ENCODE measurements around the gene PDGFB. TPM values are rescaled to one million over a fixed set of nuclear protein-coding genes. Genes with fewer than 3 reads are reported as not detected.

PDGFB gene
- total RNA-seq, 1 experiment from 2014 or later = 13.1 TPM

- TF ChIP-seq REST (IDR thresholded peaks at IDR 0.05; ENCODE audit: low read depth) (no peak), ZBTB33 (IDR thresholded peaks at IDR 0.05; ENCODE audit: extremely low read depth, insufficient replicate concordance, low read length) (no peak)
These were observed 10.1 kb upstream of the PDGFB start (continued) for GRCh38 chr22:39254789-39255298.

DNA sequence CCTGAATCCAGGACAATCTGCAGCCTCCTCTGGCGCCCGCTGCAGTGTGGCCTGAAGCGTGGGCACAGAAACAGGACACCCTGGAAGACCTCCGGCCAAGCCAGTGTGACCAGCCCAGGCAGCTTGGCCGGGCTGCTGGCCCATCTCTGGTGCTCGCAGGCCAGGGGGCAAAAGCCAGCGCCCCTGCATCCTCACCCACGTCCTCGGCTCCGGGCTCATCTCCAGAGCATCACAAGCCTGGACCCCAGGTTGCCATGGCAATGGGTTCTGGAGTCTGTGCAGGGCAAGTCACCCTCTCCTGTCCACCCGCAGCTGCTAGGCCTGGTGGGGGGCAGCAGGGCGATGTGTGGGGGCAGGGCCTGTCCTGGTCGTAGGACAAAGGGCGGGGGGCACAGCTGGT lies 9.3 kb upstream of the PDGFB start:
- peaks cover 35 to 55% of the 10 kb centered on the region in 2 experiments for H3K4me1 ChIP-seq (ENCODE audit: control insufficient read depth in 1 of 2, insufficient read depth in 2 of 2, low read length in 2 of 2)
- DNase-seq (ENCODE audit: low read depth, low spot score) (no peak), ATAC-seq (peak; percentile 5; the same call in 1 of the 2 replicates)
- H3K9me2 ChIP-seq (ENCODE audit: insufficient read depth) = no peaks in the 10 kb centered on the region
- intact Hi-C loops (cut with micrococcal nuclease) = no loop called here
- no TSS peak for BruUV-seq (replicated peaks)
- H3K9me3 ChIP-seq (ENCODE audit: control insufficient read depth in 1 of 2, insufficient read depth in 1 of 2, low read depth in 1 of 2, low read length in 2 of 2) = no peaks in the 10 kb centered on the region
- peak overlapping the region; percentile 93 for H3K4me2 ChIP-seq (ENCODE audit: low read length)
- H3K36me3 ChIP-seq (ENCODE audit: control insufficient read depth in 1 of 2, insufficient read depth in 2 of 2, low read length in 2 of 2) = no peaks in the 10 kb centered on the region
- no peak overlapping the region for H2AFZ ChIP-seq (ENCODE audit: low read depth, low read length, poor library complexity, severe bottlenecking)
- CTCF ChIA-PET = interaction anchor here (1.4 to 1.7 kb wide), 2 partner anchors 39 to 57 kb away, joined by 5 read pairs; no protein-coding TSS in a partner anchor
- H3K9ac ChIP-seq (ENCODE audit: low read length) = peak overlapping the region; percentile 66
- H3K79me2 ChIP-seq (ENCODE audit: insufficient read depth, low read length) = no peaks in the 10 kb centered on the region
- H3K27ac ChIP-seq (ENCODE audit: low read depth, low read length) = peak overlapping the region; percentile 62
- POLR2A ChIA-PET = interaction anchor here (1.5 to 2.0 kb wide), 4 partner anchors 10 to 65 kb away, joined by 5 to 11 read pairs (median 8); partner anchors contain the start of genes PDGFB and RPL3
- no peaks in the 10 kb centered on the region for H4K20me1 ChIP-seq (ENCODE audit: insufficient read depth)
- H3K27me3 ChIP-seq (ENCODE audit: insufficient read depth, low read length) = no peaks in the 10 kb centered on the region
- TF ChIP-seq, protein P1, sequence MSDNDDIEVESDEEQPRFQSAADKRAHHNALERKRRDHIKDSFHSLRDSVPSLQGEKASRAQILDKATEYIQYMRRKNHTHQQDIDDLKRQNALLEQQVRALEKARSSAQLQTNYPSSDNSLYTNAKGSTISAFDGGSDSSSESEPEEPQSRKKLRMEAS (IDR thresholded peaks at IDR 0.05) = no peak
- TF ChIP-seq ZNF274 (IDR thresholded peaks at IDR 0.05; ENCODE audit: low read depth, low read length) (no peak), SIN3A (IDR thresholded peaks at IDR 0.05; ENCODE audit: low read depth) (no peak), REST (IDR thresholded peaks at IDR 0.05; ENCODE audit: low read depth) (no peak), CTCF (IDR thresholded peaks at IDR 0.05 in 2 of 3, conservative IDR thresholded peaks at IDR 0.05 in 1 of 3; ENCODE audit: borderline replicate concordance in 1 of 3, insufficient read depth in 1 of 3, low read depth in 2 of 3, low read length in 2 of 3) (no peak), ELF1 (IDR thresholded peaks at IDR 0.05; ENCODE audit: borderline replicate concordance, low read depth) (no peak), CEBPB (IDR thresholded peaks at IDR 0.05; ENCODE audit: low read depth) (no peak), TCF7L2 (IDR thresholded peaks at IDR 0.05; ENCODE audit: borderline replicate concordance, extremely low read depth, insufficient read depth, insufficient read length) (no peak)
- RAD21 ChIA-PET (ENCODE audit: low non-redundant PET in 1 of 2, low total read pairs in 2 of 2, uncharacterized antibody in 2 of 2, unreplicated experiment in 2 of 2) = interaction anchor here in 1 of 2 experiments (1.5 kb wide), 1 partner anchor 48 kb away, joined by 3 read pairs; no protein-coding TSS in a partner anchor
- peak overlapping the region in 1 of 2 experiments; percentile 54; a peak in 1 of 4 replicates for H3K4me3 ChIP-seq (replicated peaks in 1 of 2; ENCODE audit: low read depth in 1 of 2, low read length in 2 of 2)

Measured in HCT116 (cell line).